ENCODE measurements around the gene AP2S1.

AP2S1 gene

DNA sequence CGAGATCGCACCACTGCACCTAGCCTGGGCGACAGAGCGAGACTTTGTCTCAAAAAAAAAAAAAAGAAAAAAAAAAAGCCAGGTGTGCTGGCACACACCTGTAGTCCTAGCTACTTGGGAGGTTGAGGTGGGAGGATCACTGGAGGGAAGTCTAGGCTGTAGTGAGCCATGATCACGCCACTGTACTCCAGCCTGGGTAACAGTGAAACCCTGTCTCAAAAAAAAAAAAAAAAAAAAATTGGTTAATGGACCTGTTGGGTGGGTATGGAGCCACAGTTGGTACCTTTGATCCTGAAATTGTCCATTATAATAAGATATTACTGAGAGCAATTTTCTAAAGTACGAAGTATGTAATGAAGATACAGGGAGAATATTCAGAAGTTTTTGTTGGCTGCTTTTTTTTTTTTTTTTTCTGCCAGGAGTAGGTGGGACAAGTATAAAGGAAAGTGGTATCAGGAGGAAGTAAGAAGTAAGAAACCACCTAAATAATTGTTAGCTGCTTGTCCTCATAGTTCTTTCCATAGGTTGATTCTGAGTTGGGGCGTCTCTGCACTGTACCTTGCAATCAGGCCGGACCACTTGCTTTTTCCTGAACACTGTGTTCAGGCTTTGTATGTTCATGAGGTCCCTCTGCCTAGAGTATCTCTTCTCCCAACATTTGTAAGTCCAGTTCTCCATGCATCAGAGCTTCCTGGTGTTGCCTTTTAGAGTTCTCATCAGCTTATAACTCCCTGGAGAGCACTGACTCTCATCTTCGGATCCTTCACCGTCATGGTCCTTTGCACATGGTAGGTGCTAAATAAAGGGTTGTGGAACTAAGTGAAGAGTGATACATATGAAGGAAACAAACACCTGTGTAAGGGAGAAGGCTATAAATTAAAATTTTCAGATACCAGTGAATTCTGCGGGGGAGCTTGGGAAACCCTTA is 41.9 kb upstream of the AP2S1 start:
- Histone ChIP-seq H3K14ac (ENCODE audit: low read length) (no peak overlapping the region), H3K9me3 (ENCODE audit: insufficient read depth, low read depth, low read length) (no peaks in the 10 kb centered on the region), H4K12ac (ENCODE audit: low read depth, low read length) (no peak overlapping the region), H3K4me2 (ENCODE audit: low read length) (no peak overlapping the region), H2AFZ (ENCODE audit: insufficient read depth, low read length, poor library complexity) (no peak overlapping the region), H2BK12ac (ENCODE audit: low read length) (no peak overlapping the region), H3K23ac (ENCODE audit: low read length) (no peak overlapping the region), H3K4me1 (ENCODE audit: control insufficient read depth in 1 of 2, insufficient read depth in 2 of 2, low read length in 2 of 2) (peaks cover 0 to 6% of the 10 kb centered on the region in 2 experiments), H3K27ac (ENCODE audit: low read depth, low read length) (no peak overlapping the region), H3K18ac (ENCODE audit: low read length) (no peak overlapping the region), H3K4ac (ENCODE audit: low read depth, low read length) (no peak overlapping the region), H2BK120ac (ENCODE audit: insufficient read depth, low read length, poor library complexity) (no peak overlapping the region), H2AK5ac (ENCODE audit: low read length) (no peak overlapping the region), H3K79me1 (ENCODE audit: low read length) (no peaks in the 10 kb centered on the region), H3K36me3 (ENCODE audit: control insufficient read depth in 1 of 2, insufficient read depth in 2 of 2, low read length in 2 of 2) (no peaks in the 10 kb centered on the region), H3K4me3 (ENCODE audit: low read depth, low read length) (no peak overlapping the region), H4K8ac (ENCODE audit: low read depth, low read length) (no peak overlapping the region), H3K27me3 (ENCODE audit: insufficient read depth, low read length) (no peaks in the 10 kb centered on the region), H3K79me2 (ENCODE audit: control insufficient read depth, insufficient read depth, low read length, poor library complexity) (peaks cover 4% of the 10 kb centered on the region), H4K91ac (ENCODE audit: low read depth, low read length) (no peak overlapping the region), H3K9ac (ENCODE audit: low read length) (no peak overlapping the region), H2BK5ac (ENCODE audit: low read depth, low read length, poor library complexity) (no peak overlapping the region)
- no peak for DNase-seq
- WGBS (ENCODE audit: extremely low coverage, insufficient coverage, insufficient read length) = no CpG with 5 or more reads among the region's 11 CpGs

DNA sequence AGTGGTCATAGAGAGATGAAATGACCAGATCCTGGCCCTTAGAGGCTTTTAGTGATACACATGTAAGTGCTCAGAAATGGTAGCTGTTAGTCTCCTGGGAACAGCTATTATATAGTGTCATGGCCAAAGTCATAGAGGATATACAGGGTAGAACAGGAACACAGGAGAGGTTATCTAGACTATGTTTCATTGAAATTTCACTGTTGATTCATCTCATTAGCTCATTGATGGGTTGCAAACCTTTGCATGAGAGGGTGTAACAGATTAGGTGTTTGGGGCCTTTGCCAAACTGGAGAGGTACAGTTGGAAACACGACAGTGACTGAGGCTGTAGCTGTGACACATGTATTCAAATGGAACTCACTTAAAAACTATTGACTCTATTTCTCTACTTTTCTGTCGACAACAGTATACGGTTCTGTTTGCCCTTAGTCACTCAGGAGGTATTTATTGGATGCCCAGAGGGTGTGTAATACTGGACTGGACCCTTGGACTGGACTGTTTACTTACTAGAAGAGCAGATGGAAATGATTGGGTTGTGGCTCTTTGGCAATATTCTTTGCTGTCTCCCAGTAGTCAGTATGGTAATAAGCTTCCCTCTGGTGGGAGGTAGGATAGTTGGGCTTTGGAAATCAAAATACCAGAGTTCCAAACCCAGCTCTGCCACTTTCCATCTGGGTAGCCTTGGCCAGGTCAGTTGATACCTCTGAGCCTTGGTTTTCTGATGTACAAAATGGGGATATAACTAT is 40.0 kb upstream of the AP2S1 start:
- H3K4me2 ChIP-seq (ENCODE audit: low read length) = no peak overlapping the region
- DNase-seq = peak in 1 of 2 donors; percentile 23
- peaks cover 4% of the 10 kb centered on the region for H3K79me2 ChIP-seq (ENCODE audit: control insufficient read depth, insufficient read depth, low read length, poor library complexity)
- H3K9me3 ChIP-seq (ENCODE audit: insufficient read depth, low read depth, low read length) = no peaks in the 10 kb centered on the region
- H2AK5ac ChIP-seq (ENCODE audit: low read length) = no peak overlapping the region
- H3K14ac ChIP-seq (ENCODE audit: low read length) = no peak overlapping the region
- no peak overlapping the region for H3K4ac ChIP-seq (ENCODE audit: low read depth, low read length)
- no peak overlapping the region for H4K8ac ChIP-seq (ENCODE audit: low read depth, low read length)
- no CpG with 5 or more reads among the region's 3 CpGs for WGBS (ENCODE audit: extremely low coverage, insufficient coverage, insufficient read length)
- H3K18ac ChIP-seq (ENCODE audit: low read length) = no peak overlapping the region
- no peak overlapping the region for H2BK5ac ChIP-seq (ENCODE audit: low read depth, low read length, poor library complexity)
- H2AFZ ChIP-seq (ENCODE audit: insufficient read depth, low read length, poor library complexity) = no peak overlapping the region
- H2BK120ac ChIP-seq (ENCODE audit: insufficient read depth, low read length, poor library complexity) = no peak overlapping the region
- no peaks in the 10 kb centered on the region for H3K27me3 ChIP-seq (ENCODE audit: insufficient read depth, low read length)
- no peak overlapping the region for H4K12ac ChIP-seq (ENCODE audit: low read depth, low read length)
- H3K36me3 ChIP-seq (ENCODE audit: control insufficient read depth in 1 of 2, insufficient read depth in 2 of 2, low read length in 2 of 2) = no peaks in the 10 kb centered on the region
- no peak overlapping the region for H3K4me3 ChIP-seq (ENCODE audit: low read depth, low read length)
- H2BK12ac ChIP-seq (ENCODE audit: low read length) = no peak overlapping the region
- H3K9ac ChIP-seq (ENCODE audit: low read length) = no peak overlapping the region
- no peak overlapping the region for H3K23ac ChIP-seq (ENCODE audit: low read length)
- H3K4me1 ChIP-seq (ENCODE audit: control insufficient read depth in 1 of 2, insufficient read depth in 2 of 2, low read length in 2 of 2) = peaks cover 0 to 6% of the 10 kb centered on the region in 2 experiments
- peak overlapping the region; percentile 14 for H3K27ac ChIP-seq (ENCODE audit: low read depth, low read length)
- H4K91ac ChIP-seq (ENCODE audit: low read depth, low read length) = no peak overlapping the region
- no peaks in the 10 kb centered on the region for H3K79me1 ChIP-seq (ENCODE audit: low read length)

- Histone ChIP-seq H3K4me3 (ENCODE audit: low read depth, low read length) (no peak overlapping the region), H3K79me1 (ENCODE audit: low read length) (no peaks in the 10 kb centered on the region), H3K4ac (ENCODE audit: low read depth, low read length) (no peak overlapping the region), H2BK5ac (ENCODE audit: low read depth, low read length, poor library complexity) (no peak overlapping the region), H3K36me3 (ENCODE audit: control insufficient read depth in 1 of 2, insufficient read depth in 2 of 2, low read length in 2 of 2) (no peaks in the 10 kb centered on the region), H3K4me2 (ENCODE audit: low read length) (no peak overlapping the region), H2BK12ac (ENCODE audit: low read length) (no peak overlapping the region), H3K4me1 (ENCODE audit: control insufficient read depth in 1 of 2, insufficient read depth in 2 of 2, low read length in 2 of 2) (peaks cover 0 to 6% of the 10 kb centered on the region in 2 experiments), H3K14ac (ENCODE audit: low read length) (no peak overlapping the region), H4K12ac (ENCODE audit: low read depth, low read length) (no peak overlapping the region), H4K8ac (ENCODE audit: low read depth, low read length) (no peak overlapping the region), H3K23ac (ENCODE audit: low read length) (no peak overlapping the region), H3K79me2 (ENCODE audit: control insufficient read depth, insufficient read depth, low read length, poor library complexity) (no peaks in the 10 kb centered on the region), H4K91ac (ENCODE audit: low read depth, low read length) (no peak overlapping the region), H3K18ac (ENCODE audit: low read length) (no peak overlapping the region), H3K9ac (ENCODE audit: low read length) (no peak overlapping the region), H2BK120ac (ENCODE audit: insufficient read depth, low read length, poor library complexity) (no peak overlapping the region), H2AFZ (ENCODE audit: insufficient read depth, low read length, poor library complexity) (no peak overlapping the region), H3K27ac (ENCODE audit: low read depth, low read length) (no peak overlapping the region), H2AK5ac (ENCODE audit: low read length) (no peak overlapping the region), H3K9me3 (ENCODE audit: insufficient read depth, low read depth, low read length) (no peaks in the 10 kb centered on the region), H3K27me3 (ENCODE audit: insufficient read depth, low read length) (no peaks in the 10 kb centered on the region)
- no CpG with 5 or more reads among the region's 5 CpGs for WGBS (ENCODE audit: extremely low coverage, insufficient coverage, insufficient read length)
- DNase-seq = no peak
Measured at GRCh38 chr19:46887240-46887782, 36.7 kb upstream of the AP2S1 start.

GRCh38 chr19:46886546-46887239 is 36.0 kb upstream of the AP2S1 start:
- DNase-seq = no peak
- Histone ChIP-seq H2BK120ac (ENCODE audit: insufficient read depth, low read length, poor library complexity) (no peak overlapping the region), H2BK12ac (ENCODE audit: low read length) (no peak overlapping the region), H3K36me3 (ENCODE audit: control insufficient read depth in 1 of 2, insufficient read depth in 2 of 2, low read length in 2 of 2) (no peaks in the 10 kb centered on the region), H3K4me2 (ENCODE audit: low read length) (no peak overlapping the region), H2AFZ (ENCODE audit: insufficient read depth, low read length, poor library complexity) (no peak overlapping the region), H3K23ac (ENCODE audit: low read length) (no peak overlapping the region), H3K79me2 (ENCODE audit: control insufficient read depth, insufficient read depth, low read length, poor library complexity) (no peaks in the 10 kb centered on the region), H3K9ac (ENCODE audit: low read length) (no peak overlapping the region), H3K4me3 (ENCODE audit: low read depth, low read length) (no peak overlapping the region), H3K27me3 (ENCODE audit: insufficient read depth, low read length) (no peaks in the 10 kb centered on the region), H4K8ac (ENCODE audit: low read depth, low read length) (no peak overlapping the region), H3K4ac (ENCODE audit: low read depth, low read length) (no peak overlapping the region), H3K9me3 (ENCODE audit: insufficient read depth, low read depth, low read length) (no peaks in the 10 kb centered on the region), H4K12ac (ENCODE audit: low read depth, low read length) (no peak overlapping the region), H3K18ac (ENCODE audit: low read length) (no peak overlapping the region), H2AK5ac (ENCODE audit: low read length) (no peak overlapping the region), H3K79me1 (ENCODE audit: low read length) (no peaks in the 10 kb centered on the region), H4K91ac (ENCODE audit: low read depth, low read length) (no peak overlapping the region), H3K27ac (ENCODE audit: low read depth, low read length) (no peak overlapping the region), H2BK5ac (ENCODE audit: low read depth, low read length, poor library complexity) (no peak overlapping the region), H3K4me1 (ENCODE audit: control insufficient read depth in 1 of 2, insufficient read depth in 2 of 2, low read length in 2 of 2) (peaks cover 0 to 6% of the 10 kb centered on the region in 2 experiments), H3K14ac (ENCODE audit: low read length) (no peak overlapping the region)
- WGBS (ENCODE audit: extremely low coverage, insufficient coverage, insufficient read length) = no CpG with 5 or more reads among the region's 5 CpGs
